H1 (cell line): ENCODE results near the gene SKIC8. TPM values are rescaled to one million over a fixed set of nuclear protein-coding genes. Genes with fewer than 3 reads are reported as not detected.

ENCODE experiments used
- CTCF ChIA-PET: fragments of 300-600 bp; sonication (Branson Sonifier 250); formaldehyde crosslinking; loops from one replicate; lab custom pipeline; 2021; ENCODE audit not compliant: partially characterized antibody; lab: Charles Lee
- POLR2A ChIA-PET: fragments of 300-600 bp; sonication (Branson Sonifier 250); formaldehyde crosslinking; loops from one replicate; lab custom pipeline; 2021; ENCODE audit warnings: inconsistent platforms; ENCODE audit not compliant: partially characterized antibody; lab: Charles Lee
- DNase-seq, 2 experiments: peaks; one replicate each; pipeline versions ENCODE4 v3.0.0 to v3.0.0-alpha.2; 2010 to 2022; ENCODE audit warnings: low spot score in 2 of 2, low read depth in 1 of 2, mixed read lengths in 1 of 2
- FAIRE-seq: peaks from 2 replicates; lab custom pipeline; 2011; peaks lifted over from hg19 to GRCh38; lab: Jason Lieb, UNC
- H2AFZ ChIP-seq: 2 replicates; pipeline ENCODE4 v1.8.1; 2012; ENCODE audit warnings: low read length, inconsistent platforms
- H2AK5ac ChIP-seq: 2 replicates; pipeline ENCODE4 v1.6.1; 2013; ENCODE audit warnings: low read depth, low read length
- H2BK120ac ChIP-seq: replicated peaks from 2 replicates; pipeline ENCODE3; 2013; ENCODE audit warnings: low read depth, low read length, inconsistent platforms
- H2BK12ac ChIP-seq: 2 replicates; pipeline ENCODE4 v1.6.1; 2013; ENCODE audit warnings: low read depth, low read length
- H2BK15ac ChIP-seq: 2 replicates; pipeline ENCODE4 v1.6.1; 2013; ENCODE audit warnings: low read length
- H2BK20ac ChIP-seq: 2 replicates; pipeline ENCODE4 v1.6.1; 2013; ENCODE audit warnings: low read length
- H2BK5ac ChIP-seq: 2 replicates; pipeline ENCODE4 v1.6.1; 2013; ENCODE audit warnings: low read depth, low read length
- H3K14ac ChIP-seq: 2 replicates; pipeline ENCODE4 v1.6.1; 2013; ENCODE audit warnings: inconsistent platforms; ENCODE audit not compliant: insufficient read length
- H3K18ac ChIP-seq: 2 replicates; pipeline ENCODE4 v1.6.1; 2013; ENCODE audit warnings: low read length; ENCODE audit errors: extremely low read depth
- H3K23ac ChIP-seq: 2 replicates; pipeline ENCODE4 v1.6.1; 2013; ENCODE audit warnings: inconsistent platforms; ENCODE audit not compliant: insufficient read length
- H3K23me2 ChIP-seq: 2 replicates; pipeline ENCODE4 v1.6.1; 2013; ENCODE audit warnings: low read depth, low read length
- H3K27ac ChIP-seq: 2 replicates; pipeline ENCODE4 v1.6.1; 2011; ENCODE audit warnings: low read depth, low read length, inconsistent platforms
- H3K27me3 ChIP-seq, 4 experiments: replicated peaks in 1 of 4; 1 replicate in 1 of 4; 2 replicates in 3 of 4; pipeline versions ENCODE4 v1.6.1 to v1.8.1; 2011 to 2013; ENCODE audit warnings: low read length in 3 of 4, mild to moderate bottlenecking in 3 of 4, inconsistent platforms in 2 of 4, mixed read lengths in 2 of 4, moderate library complexity in 1 of 4; ENCODE audit not compliant: control insufficient read depth in 3 of 4, insufficient read depth in 3 of 4; ENCODE audit errors: extremely low read depth in 1 of 4
- H3K36me3 ChIP-seq, 4 experiments: 2 replicates each; pipeline versions ENCODE4 v1.6.1 to v1.8.1; 2011 to 2013; ENCODE audit warnings: mild to moderate bottlenecking in 4 of 4, low read length in 3 of 4, moderate library complexity in 2 of 4, control low read depth in 1 of 4, inconsistent platforms in 1 of 4; ENCODE audit not compliant: insufficient read depth in 4 of 4, control insufficient read depth in 2 of 4
- H3K4ac ChIP-seq: replicated peaks from 2 replicates; pipeline ENCODE3; 2013; ENCODE audit warnings: low read length, low read depth, mixed read lengths, inconsistent platforms; ENCODE audit not compliant: insufficient read length
- H3K4me1 ChIP-seq, 4 experiments: replicated peaks in 1 of 4; 1 replicate in 1 of 4; 2 replicates in 3 of 4; pipeline versions ENCODE4 v1.6.1 to v1.8.1; 2011 to 2013; ENCODE audit warnings: low read length in 3 of 4, inconsistent platforms in 2 of 4, mixed read lengths in 1 of 4; ENCODE audit not compliant: insufficient read depth in 4 of 4, control insufficient read depth in 3 of 4
- H3K4me2 ChIP-seq, 2 experiments: 2 replicates each; pipeline versions ENCODE4 v1.6.1 to v1.8.1; 2011 to 2013; ENCODE audit warnings: low read depth in 2 of 2, low read length in 2 of 2, control low read depth in 1 of 2, inconsistent platforms in 1 of 2, mild to moderate bottlenecking in 1 of 2; ENCODE audit not compliant: insufficient read depth in 1 of 2
- H3K4me3 ChIP-seq, 4 experiments: fragments of 200-600, 300-600 bp in 1 of 4; sonication (generic), shearing (Covaris generic), sonication (Bioruptor Twin) in 1 of 4; 2 replicates each; pipeline versions ENCODE4 v1.5.1 to v1.8.1; 2011 to 2016; ENCODE audit warnings: low read length in 4 of 4, low read depth in 3 of 4, control low read depth in 2 of 4, inconsistent platforms in 2 of 4, mild to moderate bottlenecking in 2 of 4, mixed read lengths in 1 of 4, moderate library complexity in 1 of 4; ENCODE audit not compliant: insufficient read depth in 2 of 4; ENCODE audit errors: extremely low read depth in 1 of 4
- H3K56ac ChIP-seq: replicated peaks from 2 replicates; pipeline ENCODE3; 2013; ENCODE audit warnings: low read depth, mild to moderate bottlenecking, mixed read lengths, low read length, inconsistent platforms; ENCODE audit not compliant: insufficient read length
- H3K79me1 ChIP-seq: 2 replicates; pipeline ENCODE4 v1.6.1; 2013; ENCODE audit warnings: low read depth, low read length, control low read depth
- H3K79me2 ChIP-seq, 2 experiments: 2 replicates each; pipeline versions ENCODE4 v1.6.1 to v1.8.1; 2012 to 2013; ENCODE audit warnings: low read length in 2 of 2, mild to moderate bottlenecking in 2 of 2, inconsistent platforms in 1 of 2; ENCODE audit not compliant: insufficient read depth in 2 of 2, control insufficient read depth in 1 of 2
- H3K9ac ChIP-seq, 4 experiments: replicated peaks in 1 of 4; 1 replicate in 1 of 4; 2 replicates in 3 of 4; pipeline versions ENCODE4 v1.6.1 to v1.8.1; 2011 to 2013; ENCODE audit warnings: low read depth in 3 of 4, low read length in 3 of 4, control low read depth in 2 of 4, mild to moderate bottlenecking in 2 of 4, moderate library complexity in 2 of 4, inconsistent platforms in 1 of 4; ENCODE audit errors: extremely low read depth in 1 of 4
- H3K9me3 ChIP-seq, 2 experiments: 2 replicates each; pipeline versions ENCODE4 v1.6.1 to v1.8.1; 2012 to 2013; ENCODE audit warnings: mild to moderate bottlenecking in 2 of 2, moderate library complexity in 2 of 2, control low read depth in 1 of 2, inconsistent platforms in 1 of 2, low read depth in 1 of 2, low read length in 1 of 2, mixed read lengths in 1 of 2; ENCODE audit not compliant: insufficient read depth in 2 of 2
- H4K20me1 ChIP-seq, 2 experiments: replicated peaks in 1 of 2; 2 replicates each; pipeline versions ENCODE3 to v1.8.1; 2011 to 2013; ENCODE audit warnings: inconsistent platforms in 2 of 2, low read length in 2 of 2, mild to moderate bottlenecking in 1 of 2; ENCODE audit not compliant: insufficient read depth in 2 of 2, control insufficient read depth in 1 of 2
- H4K5ac ChIP-seq: 2 replicates; pipeline ENCODE4 v1.6.1; 2013; ENCODE audit warnings: low read length, low read depth, mixed read lengths, inconsistent platforms; ENCODE audit not compliant: insufficient read length
- H4K8ac ChIP-seq: 2 replicates; pipeline ENCODE4 v1.8.0; 2013; ENCODE audit warnings: mild to moderate bottlenecking, moderate library complexity, low read length, inconsistent platforms; ENCODE audit not compliant: insufficient read depth; ENCODE audit errors: extremely low read depth
- H4K91ac ChIP-seq: replicated peaks from 2 replicates; pipeline ENCODE3; 2013; ENCODE audit warnings: low read length, mixed read lengths, inconsistent platforms; ENCODE audit not compliant: insufficient read length
- BACH1 ChIP-seq: IDR thresholded peaks from 2 replicates; pipeline ENCODE4 v1.6.1; 2012; ENCODE audit warnings: low read length, improper control_type of control experiment
- CEBPB ChIP-seq: IDR thresholded peaks from 2 replicates; pipeline ENCODE4 v1.6.1; 2012; ENCODE audit warnings: low read depth, low read length
- CTBP2 ChIP-seq: IDR thresholded peaks from 2 replicates; pipeline ENCODE4 v1.7.0; 2011; ENCODE audit warnings: borderline replicate concordance, mild to moderate bottlenecking, moderate library complexity, mixed read lengths, low read length; ENCODE audit not compliant: insufficient read depth, insufficient read length
- EP300 ChIP-seq, 2 experiments: IDR thresholded peaks; 1 replicate in 1 of 2; 2 replicates in 1 of 2; pipeline ENCODE4 v1.6.1; 2011 to 2012; ENCODE audit warnings: low read depth in 2 of 2, low read length in 2 of 2, mild to moderate bottlenecking in 2 of 2, borderline replicate concordance in 1 of 2, inconsistent platforms in 1 of 2, moderate library complexity in 1 of 2
- NRF1 ChIP-seq: IDR thresholded peaks from 2 replicates; pipeline ENCODE4 v1.6.1; 2011; ENCODE audit warnings: mild to moderate bottlenecking, low read depth, low read length, improper control_type of control experiment
- RXRA ChIP-seq: IDR thresholded peaks from 2 replicates; pipeline ENCODE4 v1.6.1; 2011; ENCODE audit warnings: low read depth, mild to moderate bottlenecking, low read length, moderate library complexity; ENCODE audit not compliant: insufficient read depth
- SIRT6 ChIP-seq: IDR thresholded peaks from one replicate; pipeline ENCODE4 v1.7.1; 2012; ENCODE audit warnings: low read length, inconsistent platforms
- SP1 ChIP-seq: IDR thresholded peaks from 2 replicates; pipeline ENCODE4 v1.6.1; 2011; ENCODE audit warnings: low read depth, low read length
- SP2 ChIP-seq: IDR thresholded peaks from 2 replicates; pipeline ENCODE4 v1.6.1; 2012; ENCODE audit warnings: mild to moderate bottlenecking, low read length, inconsistent platforms
- SP4 ChIP-seq: IDR thresholded peaks from 2 replicates; pipeline ENCODE4 v1.6.1; 2012; ENCODE audit warnings: low read length, inconsistent platforms
- SRF ChIP-seq: IDR thresholded peaks from 2 replicates; pipeline ENCODE4 v1.6.1; 2011; ENCODE audit warnings: mild to moderate bottlenecking, low read depth, low read length, moderate library complexity
- TAF1 ChIP-seq: IDR thresholded peaks from 2 replicates; pipeline ENCODE4 v1.6.1; 2011; ENCODE audit warnings: mild to moderate bottlenecking, low read depth, low read length
- USF2 ChIP-seq: IDR thresholded peaks from 2 replicates; pipeline ENCODE4 v1.6.1; 2011; ENCODE audit warnings: low read length, improper control_type of control experiment
- WGBS, 2 experiments: shearing (Covaris generic) in 1 of 2; methylation state at CpG; one replicate each; pipeline versions ENCODE4 v1.1.6 to v1.1.7; 2013 to 2015; ENCODE audit warnings: low lambda C conversion rate in 2 of 2, mixed read lengths in 2 of 2, inconsistent platforms in 1 of 2, low coverage in 1 of 2, missing lambda C conversion rate in 1 of 2; ENCODE audit not compliant: insufficient replicate concordance in 2 of 2, insufficient coverage in 1 of 2, insufficient read length in 1 of 2; ENCODE audit errors: extremely low coverage in 1 of 2, missing lambda C conversion rate in 1 of 2; 5-methylcytosine and 5-hydroxymethylcytosine counted together
- polyA plus RNA-seq, 7 experiments: library from polyadenylated mRNA; depleted of rRNA in 3 of 7; stranded (reverse) in 5 of 7; unstranded in 2 of 7; fragments of >200 nt in 5 of 7; fragments of 200-250 nt in 2 of 7; gene quantifications; 1 replicate in 5 of 7; 2 replicates in 1 of 7; 4 replicates in 1 of 7; pipeline versions ENCODE4 v1.2.1 to v1.2.3, GENCODE V29; 2011 to 2013; ENCODE audit warnings: missing spikeins in 2 of 7, mixed read lengths in 2 of 7
- total RNA-seq: library from RNA; stranded (reverse); fragmentation: NEBNext Ultra II Directional; extraction: Animal tissue kit (Norgen Biotek cat#: 25700); gene quantifications from 2 replicates; pipeline ENCODE4 v1.2.1, GENCODE V29; 2021

The SKIC8 gene
- total and polyA plus RNA-seq, 2 of the 8 experiments (the other 6 are each of a cell fraction or from before 2014, with no cell fraction given), result 44.2 to 77.7 TPM

GRCh38 chr15:78306176-78306774 lies 6.9 kb upstream of the SKIC8 start:
- no peak overlapping the region for H4K91ac ChIP-seq
- WGBS, 2 experiments, result 93% methylated on average over 3 of the region's 3 CpGs; no CpG with 5 or more reads in 1 of the 2 experiments
- ChIA-PET CTCF (interaction anchor here (0.6 to 13.0 kb wide), 9 partner anchors 12 to 198 kb away, joined by 3 to 173 read pairs (median 22); no protein-coding TSS in a partner anchor), POLR2A (interaction anchor here (0.9 kb wide), 1 partner anchor 131 kb away, joined by 5 read pairs; the partner anchor contains the start of gene IREB2)
- no peaks in the 10 kb centered on the region for H3K9me3 ChIP-seq
- H3K56ac ChIP-seq, result no peak overlapping the region
- no peak overlapping the region for H4K8ac ChIP-seq
- no peak overlapping the region for H3K4me2 ChIP-seq
- H3K36me3 ChIP-seq, result no peaks in the 10 kb centered on the region
- no peak overlapping the region for H2BK5ac ChIP-seq
- no peak overlapping the region for H2BK15ac ChIP-seq
- H2BK20ac ChIP-seq, result no peak overlapping the region
- H3K14ac ChIP-seq, result no peak overlapping the region
- no peak overlapping the region for H3K4ac ChIP-seq
- no peaks in the 10 kb centered on the region for H3K23me2 ChIP-seq
- no peak overlapping the region for H2BK12ac ChIP-seq
- no peak overlapping the region for H2AK5ac ChIP-seq
- H3K27ac ChIP-seq, result no peak overlapping the region
- H3K79me2 ChIP-seq, result no peaks in the 10 kb centered on the region
- H4K20me1 ChIP-seq, result no peaks in the 10 kb centered on the region
- no peaks in the 10 kb centered on the region for H3K79me1 ChIP-seq
- no peak overlapping the region for H3K18ac ChIP-seq
- H2BK120ac ChIP-seq, result no peak overlapping the region
- no peak overlapping the region for H3K4me3 ChIP-seq
- H3K4me1 ChIP-seq, result peaks cover 0 to under 1% (median 0%) of the 10 kb centered on the region in 4 experiments; a peak in 3 of 7 replicates
- DNase-seq (no peak), FAIRE-seq (no peak)
- H3K23ac ChIP-seq, result no peak overlapping the region
- no peak overlapping the region for H4K5ac ChIP-seq
- H3K27me3 ChIP-seq, result peaks cover 0 to 3% (median 0%) of the 10 kb centered on the region in 4 experiments; a peak in 2 of 7 replicates
- H2AFZ ChIP-seq, result no peak overlapping the region
- H3K9ac ChIP-seq, result no peak overlapping the region
- TF ChIP-seq CEBPB (no peak), SIRT6 (no peak), EP300 (IDR thresholded peaks at IDR 0.05; ENCODE audit: borderline replicate concordance in 1 of 2, low read depth in 2 of 2, low read length in 2 of 2) (no peak), RXRA (no peak), BACH1 (no peak), SP2 (no peak), NRF1 (no peak), USF2 (no peak), SRF (no peak), SP1 (no peak), TAF1 (no peak), SP4 (no peak), CTBP2 (no peak)
